Measurements from ENCODE around the gene DLL4.

DNA sequence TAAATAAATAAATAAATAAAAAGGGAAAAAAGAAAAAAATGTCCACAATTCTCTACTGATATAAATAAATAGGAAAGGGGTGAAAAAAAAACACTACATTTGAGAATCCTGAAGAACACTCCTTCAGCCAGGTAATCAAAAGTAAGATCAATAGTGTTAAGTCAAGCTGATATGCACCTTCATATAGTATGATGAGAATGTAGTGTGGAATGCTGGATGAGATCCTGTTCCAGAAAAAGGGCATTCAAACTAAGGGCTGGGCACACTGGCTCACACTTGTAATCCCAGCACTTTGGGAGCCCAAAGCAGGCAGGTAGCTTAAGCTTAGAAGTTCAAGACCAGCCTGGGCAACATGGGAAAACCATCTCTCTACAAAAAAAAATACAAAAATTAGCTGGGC is 40.0 kb upstream of the DLL4 start:
- TF ChIP-seq, protein P1, sequence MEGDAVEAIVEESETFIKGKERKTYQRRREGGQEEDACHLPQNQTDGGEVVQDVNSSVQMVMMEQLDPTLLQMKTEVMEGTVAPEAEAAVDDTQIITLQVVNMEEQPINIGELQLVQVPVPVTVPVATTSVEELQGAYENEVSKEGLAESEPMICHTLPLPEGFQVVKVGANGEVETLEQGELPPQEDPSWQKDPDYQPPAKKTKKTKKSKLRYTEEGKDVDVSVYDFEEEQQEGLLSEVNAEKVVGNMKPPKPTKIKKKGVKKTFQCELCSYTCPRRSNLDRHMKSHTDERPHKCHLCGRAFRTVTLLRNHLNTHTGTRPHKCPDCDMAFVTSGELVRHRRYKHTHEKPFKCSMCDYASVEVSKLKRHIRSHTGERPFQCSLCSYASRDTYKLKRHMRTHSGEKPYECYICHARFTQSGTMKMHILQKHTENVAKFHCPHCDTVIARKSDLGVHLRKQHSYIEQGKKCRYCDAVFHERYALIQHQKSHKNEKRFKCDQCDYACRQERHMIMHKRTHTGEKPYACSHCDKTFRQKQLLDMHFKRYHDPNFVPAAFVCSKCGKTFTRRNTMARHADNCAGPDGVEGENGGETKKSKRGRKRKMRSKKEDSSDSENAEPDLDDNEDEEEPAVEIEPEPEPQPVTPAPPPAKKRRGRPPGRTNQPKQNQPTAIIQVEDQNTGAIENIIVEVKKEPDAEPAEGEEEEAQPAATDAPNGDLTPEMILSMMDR (IDR thresholded peaks at IDR 0.05), result no peak
- no peak for TF ChIP-seq POLR2AphosphoS5 (IDR thresholded peaks at IDR 0.05)
- TF ChIP-seq POLR2A (IDR thresholded peaks at IDR 0.05), result no peak

Data from breast epithelium (tissue), 3 donors.